ENCODE data around the gene SNX32. TPM values are rescaled to one million over a fixed set of nuclear protein-coding genes. Genes with fewer than 3 reads are reported as not detected.

The SNX32 gene
- total and polyA plus RNA-seq, 11 donors, result 0.11 to 0.54 (median 0.37) TPM; not detected in 5

- Histone ChIP-seq H3K4me1 (peaks cover 0 to 57% (median 32%) of the 10 kb centered on the region in 12 donors), H3K36me3 (peaks cover 0 to 51% (median 48%) of the 10 kb centered on the region in 9 donors), H3K9me3 (no peaks in the 10 kb centered on the region), H3K27ac (peak overlapping the region; percentile 94 to 99 (median 98)), H3K27me3 (no peaks in the 10 kb centered on the region), H3K4me3 (peak overlapping the region; percentile 74 to 100 (median 92))
- DNase-seq, result peak; percentile 99 to 100 (median 99)
- TF ChIP-seq POLR2A (IDR thresholded peaks at IDR 0.05), result peak; percentile 82 to 98
- TF ChIP-seq CTCF (IDR thresholded peaks at IDR 0.05), result peak in 5 of 12 donors; percentile 7 to 42 (median 21)
- WGBS, 4 donors, result 0% methylated on average over 25 to 46 of the region's 46 CpGs
- ATAC-seq, result peak; percentile 77 to 87 (median 83)
- intact Hi-C loops (cut with DNase I), result loop anchor here in 4 of 10 donors (1.0 to 10.0 kb wide), 6 partner anchors 14 to 406 kb away; partner anchors contain the start of genes EFEMP2 (in 2 of the 4), FIBP (in 2 of the 4), PCNX3 (in 1 of the 4) and RAB1B (in 1 of the 4)
Measured at GRCh38 chr11:65859095-65859811, 25.5 kb downstream of the SNX32 start.

GRCh38 chr11:65859812-65860277, 26.1 kb downstream of the SNX32 start:
- no peak for TF ChIP-seq POLR2A (IDR thresholded peaks at IDR 0.05)
- no peak for TF ChIP-seq CTCF (IDR thresholded peaks at IDR 0.05)
- DNase-seq (peak in 1 of 5 donors; percentile 55), ATAC-seq (no peak)
- 1 to 2% (median 1%) methylated on average over 16 of the region's 16 CpGs for WGBS, 4 donors
- Histone ChIP-seq H3K9me3 (no peaks in the 10 kb centered on the region), H3K27ac (peak overlapping the region; percentile 94 to 99 (median 98)), H3K27me3 (no peaks in the 10 kb centered on the region), H3K36me3 (peaks cover 0 to 51% (median 48%) of the 10 kb centered on the region in 9 donors), H3K4me1 (peaks cover 0 to 56% (median 32%) of the 10 kb centered on the region in 12 donors), H3K4me3 (peak overlapping the region; percentile 70 to 100 (median 82))
- intact Hi-C loops (cut with DNase I), result loop anchor here in 6 of 10 donors (1.0 to 10.0 kb wide), 10 partner anchors 13 to 485 kb away; partner anchors contain the start of genes FIBP (in 4 of the 6), EFEMP2 (in 2 of the 6), B4GAT1 (in 1 of the 6) and BRMS1 (in 1 of the 6)

GRCh38 chr11:65860278-65861164, 26.8 kb downstream of the SNX32 start, which contains the start of gene MUS81:
MUS81 (plus strand) TSS chr11:65860433; CDS start chr11:65860754, 321 bp downstream.
- no peaks in the 10 kb centered on the region for H3K9me3 ChIP-seq
- no peaks in the 10 kb centered on the region for H3K27me3 ChIP-seq
- intact Hi-C loops (cut with DNase I), result loop anchor here in 5 of 10 donors (1.0 to 10.0 kb wide), 6 partner anchors 13 to 484 kb away; partner anchors contain the start of genes FIBP (in 2 of the 5), B4GAT1 (in 1 of the 5), BRMS1 (in 1 of the 5) and C11orf68 (in 1 of the 5)
- TF ChIP-seq POLR2A (IDR thresholded peaks at IDR 0.05) (peak; percentile 38 to 73), CTCF (IDR thresholded peaks at IDR 0.05) (peak; percentile 82 to 95 (median 90))
- WGBS, 4 donors, result 0 to 1% (median 0%) methylated on average over 18 to 78 of the region's 78 CpGs
- peaks cover 0 to 51% (median 48%) of the 10 kb centered on the region in 9 donors for H3K36me3 ChIP-seq
- H3K4me3 ChIP-seq, result peak within 1 kb of the TSS; percentile 74 to 100 (median 92)
- ATAC-seq, result peak; percentile 63 to 77 (median 71)
- peaks cover 0 to 49% (median 32%) of the 10 kb centered on the region in 12 donors for H3K4me1 ChIP-seq
- peak; percentile 97 to 98 (median 98) for DNase-seq
- H3K27ac ChIP-seq, result peak within 1 kb of the TSS; percentile 94 to 99 (median 98)
